MV-4-11 (cell line): Measurements from ENCODE around the gene DDX50.

Experiments
- DNase-seq: peaks from one replicate; lab custom pipeline; 2025; lab: John Stamatoyannopoulos, UW

Gene DDX50

DNA sequence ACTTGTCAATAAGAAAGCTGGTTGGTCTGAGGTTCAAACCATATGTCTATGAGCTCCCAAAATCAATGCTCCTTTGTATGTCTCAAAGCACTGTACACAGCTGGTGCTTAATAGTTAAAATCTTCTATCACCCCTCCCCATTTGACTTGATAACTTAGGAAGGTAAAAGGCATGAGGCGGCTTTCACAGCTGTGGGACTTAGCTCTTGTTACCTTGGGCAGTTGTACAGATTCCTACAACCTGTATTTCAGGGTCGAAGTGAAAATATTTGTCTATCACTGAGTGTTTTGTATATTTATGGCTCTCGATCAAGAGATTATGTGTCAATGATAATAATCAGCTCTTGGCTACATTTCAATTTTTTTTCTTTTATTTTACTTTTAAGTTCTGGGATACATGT, 86.5 kb downstream of the DDX50 start:
- no peak for DNase-seq

DNA sequence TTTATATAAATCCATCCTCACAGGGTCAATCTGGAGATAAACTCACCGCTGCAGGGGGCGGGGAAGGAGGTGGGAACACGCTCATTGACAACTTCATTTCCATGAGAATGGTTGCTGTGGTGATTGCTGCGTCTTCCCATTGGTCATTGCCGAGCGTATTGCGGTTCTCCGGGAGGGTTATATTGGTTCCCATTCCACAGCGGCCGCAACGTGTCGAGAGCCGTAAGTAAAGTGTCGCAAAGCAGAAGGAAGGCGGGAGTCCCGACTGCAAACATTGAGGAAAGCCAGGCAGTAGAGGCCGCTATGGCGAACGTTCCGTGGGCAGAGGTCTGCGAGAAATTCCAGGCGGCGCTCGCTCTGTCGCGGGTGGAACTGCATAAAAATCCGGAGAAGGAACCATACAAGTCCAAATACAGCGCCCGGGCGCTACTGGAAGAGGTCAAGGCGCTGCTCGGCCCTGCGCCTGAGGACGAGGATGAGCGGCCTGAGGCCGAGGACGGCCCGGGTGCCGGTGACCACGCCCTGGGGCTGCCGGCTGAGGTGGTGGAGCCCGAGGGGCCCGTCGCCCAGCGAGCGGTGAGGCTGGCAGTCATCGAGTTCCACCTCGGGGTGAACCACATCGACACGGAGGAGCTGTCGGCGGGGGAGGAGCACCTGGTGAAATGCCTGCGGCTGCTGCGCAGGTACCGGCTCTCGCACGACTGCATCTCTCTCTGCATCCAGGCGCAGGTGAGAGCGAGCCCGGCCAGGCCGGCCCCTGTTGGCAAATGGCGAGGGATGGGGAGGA, 87.6 kb downstream of the DDX50 start, which contains the start of gene KIFBP:
Gene KIFBP, plus strand, starts transcription at position 274 of the 787 bp plus-strand sequence. Its CDS starts 30 bp downstream, at position 304.
- peak; percentile 98 for DNase-seq

GRCh38 chr10:68989317-68989990, 88.3 kb downstream of the DDX50 start:
- DNase-seq, result no peak

- no peak for DNase-seq
Observed at GRCh38 chr10:68992636-68993440, 91.7 kb downstream of the DDX50 start.
